SK-N-SH (cell line): ENCODE data around the gene MCF2L. TPM values are rescaled to one million over a fixed set of nuclear protein-coding genes. Genes with fewer than 3 reads are reported as not detected.

Experiments
- CTCF ChIA-PET: fragments of 300-600, 350-600 bp; formaldehyde crosslinking; extraction: SDS; loops from one replicate; lab custom pipeline; 2021; lab: Yijun Ruan, JAX
- POLR2A ChIA-PET: fragments of 350-600 bp; sonication (Branson Sonifier 250); formaldehyde crosslinking; extraction: SDS; loops from one replicate; lab custom pipeline; 2020; ENCODE audit warnings: antibody characterized with exemption, inconsistent platforms; lab: Yijun Ruan, JAX
- DNase-seq: peaks from one replicate; pipeline ENCODE4 v3.0.0; 2012
- H2AFZ ChIP-seq: fragments of 200-600 bp; sonication (generic); 2 replicates; pipeline ENCODE4 v1.8.1; 2016; ENCODE audit warnings: antibody characterized with exemption, mild to moderate bottlenecking, low read depth
- H3F3A ChIP-seq: fragments of 200-600 bp; sonication (generic); replicated peaks from 2 replicates; pipeline ENCODE3; 2016; ENCODE audit warnings: antibody characterized with exemption, mild to moderate bottlenecking; ENCODE audit not compliant: insufficient read depth
- H3K27ac ChIP-seq, 2 experiments: fragments of 200-500 bp in 1 of 2; fragments of 200-600 bp in 1 of 2; sonication (Bioruptor generic) in 1 of 2; sonication (generic), shearing (Covaris generic) in 1 of 2; 2 replicates each; pipeline versions ENCODE4 v1.5.1 to v1.6.1; 2014 to 2016; ENCODE audit warnings: low read depth in 2 of 2, inconsistent platforms in 1 of 2, low read length in 1 of 2, mild to moderate bottlenecking in 1 of 2, mixed read lengths in 1 of 2
- H3K27me3 ChIP-seq: fragments of 200-600 bp; sonication (generic), shearing (Covaris generic); 2 replicates; pipeline ENCODE4 v1.6.1; 2016; ENCODE audit warnings: mixed run types; ENCODE audit not compliant: insufficient read depth
- H3K36me3 ChIP-seq, 2 experiments: fragments of 200-500 bp in 1 of 2; fragments of 200-600 bp in 1 of 2; sonication (Bioruptor generic) in 1 of 2; sonication (generic) in 1 of 2; replicated peaks in 1 of 2; 2 replicates each; pipeline versions ENCODE3 to v1.5.1; 2014 to 2016; ENCODE audit warnings: low read length in 1 of 2, mild to moderate bottlenecking in 1 of 2; ENCODE audit not compliant: insufficient read depth in 2 of 2, control insufficient read depth in 1 of 2
- H3K4me1 ChIP-seq, 2 experiments: fragments of 200-500 bp in 1 of 2; fragments of 200-600 bp in 1 of 2; sonication (Bioruptor generic) in 1 of 2; sonication (generic), shearing (Covaris generic) in 1 of 2; 2 replicates each; pipeline versions ENCODE4 v1.5.1 to v1.6.1; 2014 to 2016; ENCODE audit warnings: low read depth in 1 of 2, low read length in 1 of 2, mixed run types in 1 of 2; ENCODE audit not compliant: insufficient read depth in 2 of 2, control insufficient read depth in 1 of 2
- H3K4me2 ChIP-seq: fragments of 200-600 bp; sonication (generic), shearing (Covaris generic); 2 replicates; pipeline ENCODE4 v1.6.1; 2017; ENCODE audit warnings: mixed run types
- H3K4me3 ChIP-seq, 2 experiments: fragments of 200-500 bp in 1 of 2; fragments of 200-600 bp in 1 of 2; sonication (Bioruptor generic) in 1 of 2; sonication (generic), shearing (Covaris generic) in 1 of 2; 2 replicates each; pipeline versions ENCODE4 v1.5.1 to v1.8.1; 2014 to 2016; ENCODE audit warnings: low read depth in 2 of 2, inconsistent platforms in 1 of 2, low read length in 1 of 2, mild to moderate bottlenecking in 1 of 2, mixed read lengths in 1 of 2, moderate library complexity in 1 of 2
- H3K79me2 ChIP-seq: fragments of 200-600 bp; sonication (generic); 2 replicates; pipeline ENCODE4 v1.8.1; 2017; ENCODE audit warnings: mild to moderate bottlenecking; ENCODE audit not compliant: insufficient read depth
- H3K9ac ChIP-seq: fragments of 200-600 bp; sonication (generic); 2 replicates; pipeline ENCODE4 v1.6.1; 2017; ENCODE audit warnings: mixed run types
- H3K9me2 ChIP-seq: fragments of 200-600 bp; sonication (generic); 2 replicates; pipeline ENCODE4 v1.6.1; 2017; ENCODE audit warnings: mixed run types
- H3K9me3 ChIP-seq: fragments of 200-600 bp; sonication (generic); 2 replicates; pipeline ENCODE4 v1.6.1; 2017; ENCODE audit warnings: mixed run types, mild to moderate bottlenecking, moderate library complexity
- H4K20me1 ChIP-seq: fragments of 200-600 bp; sonication (generic); 2 replicates; pipeline ENCODE4 v1.6.1; 2017; ENCODE audit warnings: mild to moderate bottlenecking, mixed run types; ENCODE audit not compliant: insufficient read depth
- CHD2 ChIP-seq: fragments of 150-350 bp; IDR thresholded peaks from 2 replicates; pipeline ENCODE4 v1.6.1; 2018; ENCODE audit warnings: low read length; ENCODE audit not compliant: partially characterized antibody
- CTCF ChIP-seq: fragments of 200-600 bp; sonication (generic); IDR thresholded peaks from 2 replicates; pipeline ENCODE4 v1.6.1; 2017; ENCODE audit warnings: antibody characterized with exemption, mild to moderate bottlenecking, moderate library complexity
- EP300 ChIP-seq, 2 experiments: IDR thresholded peaks; 2 replicates each; pipeline versions ENCODE4 v1.4.0 to v1.6.1; 2012; ENCODE audit warnings: borderline replicate concordance in 1 of 2, low read depth in 1 of 2, low read length in 1 of 2
- FOSL2 ChIP-seq: IDR thresholded peaks from 2 replicates; pipeline ENCODE4 v1.4.0; 2012; ENCODE audit warnings: low read depth, mild to moderate bottlenecking, moderate library complexity, borderline replicate concordance
- FOXJ3 ChIP-seq: sonication (generic); formaldehyde crosslinking; IDR thresholded peaks from 2 replicates; pipeline ENCODE4 v1.5.1; 2020; ENCODE audit warnings: mild to moderate bottlenecking, missing genetic modification reagents
- GABPA ChIP-seq: IDR thresholded peaks from 2 replicates; pipeline ENCODE4 v1.4.0; 2012; ENCODE audit warnings: low read depth, mild to moderate bottlenecking
- JUND ChIP-seq: IDR thresholded peaks from 2 replicates; pipeline ENCODE4 v1.4.0; 2012
- MEF2A ChIP-seq: IDR thresholded peaks from 2 replicates; pipeline ENCODE4 v1.4.0; 2012; ENCODE audit warnings: low read depth, borderline replicate concordance
- NRF1 ChIP-seq: IDR thresholded peaks from 2 replicates; pipeline ENCODE4 v1.6.1; 2012; ENCODE audit warnings: low read depth, mild to moderate bottlenecking, low read length
- PBX3 ChIP-seq: IDR thresholded peaks from 2 replicates; pipeline ENCODE4; 2012
- RCOR1 ChIP-seq: fragments of 150-350 bp; IDR thresholded peaks from 2 replicates; pipeline ENCODE4 v1.6.1; 2017; ENCODE audit warnings: antibody characterized with exemption, low read length
- REST ChIP-seq: IDR thresholded peaks from 2 replicates; pipeline ENCODE4 v1.6.1; 2012; ENCODE audit warnings: mild to moderate bottlenecking, low read depth, low read length, moderate library complexity
- RFX5 ChIP-seq: IDR thresholded peaks from 2 replicates; pipeline ENCODE4 v1.6.1; 2012; ENCODE audit warnings: mild to moderate bottlenecking, improper control_type of control experiment, low read length
- TCF12 ChIP-seq: IDR thresholded peaks from 2 replicates; pipeline ENCODE4 v1.4.0; 2012
- YY1 ChIP-seq: IDR thresholded peaks from 2 replicates; pipeline ENCODE4 v1.4.0; 2012; ENCODE audit warnings: low read depth, mild to moderate bottlenecking
- WGBS: methylation state at CpG from one replicate; pipeline ENCODE4 v1.1.6; 2017; ENCODE audit warnings: low lambda C conversion rate; 5-methylcytosine and 5-hydroxymethylcytosine counted together
- polyA plus RNA-seq, 3 experiments: library from polyadenylated mRNA; depleted of rRNA; stranded (reverse); fragments of >200 nt; gene quantifications; 2 replicates each; pipeline ENCODE4 v1.2.3, GENCODE V29; 2012

The MCF2L gene
- polyA plus RNA-seq, 1 of the 3 experiments (the other 2 are of a cell fraction), result 0.56 TPM

GRCh38 chr13:113048766-113049165 lies 79.8 kb downstream of the MCF2L start:
- Histone ChIP-seq H3K36me3 (no peaks in the 10 kb centered on the region), H3K4me3 (no peak overlapping the region), H3K9ac (no peak overlapping the region), H3K9me3 (no peaks in the 10 kb centered on the region), H3K4me2 (no peak overlapping the region), H3K27ac (no peak overlapping the region), H4K20me1 (no peaks in the 10 kb centered on the region), H3K27me3 (no peaks in the 10 kb centered on the region), H3K9me2 (no peaks in the 10 kb centered on the region), H3K79me2 (no peaks in the 10 kb centered on the region), H3K4me1 (no peaks in the 10 kb centered on the region), H3F3A (no peaks in the 10 kb centered on the region), H2AFZ (no peak overlapping the region)
- WGBS, result 49% methylated on average over 7 of the region's 7 CpGs
- DNase-seq, result no peak
- POLR2A ChIA-PET, result no interaction called here
- TF ChIP-seq EP300 (IDR thresholded peaks at IDR 0.05; ENCODE audit: borderline replicate concordance in 1 of 2, low read depth in 1 of 2, low read length in 1 of 2), result no peak
- TF ChIP-seq RCOR1, result no peak
- TF ChIP-seq RFX5, result no peak
- no peak for TF ChIP-seq YY1
- no peak for TF ChIP-seq NRF1
- TF ChIP-seq JUND, result no peak
- TF ChIP-seq FOSL2, result no peak
- TF ChIP-seq CTCF, result no peak
- no peak for TF ChIP-seq CHD2
- TF ChIP-seq FOXJ3 (CRISPR knock-in tag), result no peak
- no peak for TF ChIP-seq TCF12
- TF ChIP-seq MEF2A, result no peak
- TF ChIP-seq GABPA, result no peak
- TF ChIP-seq REST, result no peak
- TF ChIP-seq PBX3, result no peak
- CTCF ChIA-PET, result interaction anchor here (2.2 kb wide), 1 partner anchor 19 kb away, joined by 8 read pairs; no protein-coding TSS in a partner anchor
